GM23248 (cell line): ENCODE data around the gene HOMER2.

Experiments used
- EZH2 ChIP-seq: fragments of 200-600 bp; sonication (generic); IDR thresholded peaks from 2 replicates; pipeline ENCODE4 v1.6.1; 2018; ENCODE audit warnings: antibody characterized with exemption, mild to moderate bottlenecking; ENCODE audit not compliant: insufficient read depth, poor library complexity, severe bottlenecking
- EZH2phosphoT487 ChIP-seq: fragments of 200-600 bp; sonication (generic); IDR thresholded peaks from 2 replicates; pipeline ENCODE4 v1.6.1; 2018; ENCODE audit warnings: antibody characterized with exemption, moderate library complexity, mild to moderate bottlenecking, low read depth; ENCODE audit not compliant: insufficient read depth

GRCh38 chr15:82968066-82968465, 15.5 kb upstream of the HOMER2 start:
- TF ChIP-seq EZH2 (no peak), EZH2phosphoT487 (no peak)
